ENCODE measurements around the gene OR10D3.

GRCh38 chr11:124190298-124191139 lies 7.4 kb downstream of the OR10D3 start:
- no peak for TF ChIP-seq CTCF (IDR thresholded peaks at IDR 0.05)
- no peak for TF ChIP-seq POLR2A (IDR thresholded peaks at IDR 0.05)

Measured in heart left ventricle (tissue), 13 donors.